Breast epithelium (tissue), 3 donors: ENCODE results near the gene TMEM121.

ENCODE experiments used
- CTCF ChIP-seq, 3 donors: fragments of 450-650 bp; IDR thresholded peaks; one replicate each; pipeline ENCODE4 v1.5.1; 2016 to 2017; ENCODE audit warnings: antibody characterized with exemption in 3 of 3, mild to moderate bottlenecking in 3 of 3, moderate library complexity in 3 of 3
- POLR2A ChIP-seq: fragments of 450-650 bp; IDR thresholded peaks from one replicate; pipeline ENCODE4 v1.6.1; 2016; ENCODE audit warnings: antibody characterized with exemption, mild to moderate bottlenecking, moderate library complexity

GRCh38 chr14:105549481-105549880 is 23.1 kb downstream of the TMEM121 start:
- TF ChIP-seq CTCF (IDR thresholded peaks at IDR 0.05): no peak
- TF ChIP-seq POLR2A: no peak
